DOHH2 (cell line): ENCODE data around the gene ASB5.

Experiments
- CTCF ChIP-seq: fragments of 200-600 bp; sonication (generic); IDR thresholded peaks from one replicate; pipeline ENCODE4 v1.5.1; 2014; ENCODE audit warnings: antibody characterized with exemption, mild to moderate bottlenecking, low read depth, low read length; ENCODE audit not compliant: poor library complexity, severe bottlenecking
- EZH2phosphoT487 ChIP-seq: fragments of 200-600 bp; sonication (generic); IDR thresholded peaks from 2 replicates; pipeline ENCODE4 v1.6.1; 2017; ENCODE audit warnings: borderline replicate concordance, mild to moderate bottlenecking, antibody characterized with exemption, low read length, moderate library complexity, mixed read lengths

GRCh38 chr4:176191974-176192373 is 77.0 kb downstream of the ASB5 start:
- TF ChIP-seq CTCF (no peak), EZH2phosphoT487 (no peak)
